ENCODE data around the gene POU3F2.
A peak's percentile ranks its signal among the peaks of the same experiment; 100 is the strongest.

The POU3F2 gene

GRCh38 chr6:98844244-98845210 lies 10.2 kb downstream of the POU3F2 start:
- DNase-seq, result no peak

GRCh38 chr6:98845211-98846020 lies 11.0 kb downstream of the POU3F2 start:
- DNase-seq, result peak; percentile 62

- no peak for DNase-seq
These were observed 11.6 kb downstream of the POU3F2 start for GRCh38 chr6:98846021-98846380.

GRCh38 chr6:98847416-98847778 lies 13.0 kb downstream of the POU3F2 start:
- DNase-seq, result no peak

GRCh38 chr6:98847779-98848538 lies 13.6 kb downstream of the POU3F2 start:
- DNase-seq, result no peak

GRCh38 chr6:98848539-98849242 lies 14.3 kb downstream of the POU3F2 start:
- no peak for DNase-seq

- DNase-seq, result no peak
These were observed 30.1 kb downstream of the POU3F2 start for GRCh38 chr6:98864497-98864896.

GRCh38 chr6:98871057-98871456 lies 36.7 kb downstream of the POU3F2 start:
- no peak for DNase-seq

GRCh38 chr6:98871821-98872220 lies 37.4 kb downstream of the POU3F2 start:
- DNase-seq, result no peak

GRCh38 chr6:98875375-98875774 lies 41.0 kb downstream of the POU3F2 start:
- no peak for DNase-seq

- DNase-seq, result no peak
These were observed 42.9 kb downstream of the POU3F2 start for GRCh38 chr6:98877250-98877649.

- DNase-seq, result no peak
These were observed 46.1 kb downstream of the POU3F2 start for GRCh38 chr6:98880486-98880885.

- DNase-seq, result no peak
These were observed 51.0 kb downstream of the POU3F2 start for GRCh38 chr6:98885330-98885729.

- no peak for DNase-seq
These were observed 53.3 kb downstream of the POU3F2 start for GRCh38 chr6:98887650-98888049.

All from NCI-H1417 treated with DMSO at 0.1 percent for 48 hours (cell line).